T-helper 2 cell treated with Interferon-gamma antibody and Interleukin-4, amounts not matched to agents 100 ng/mL and 5 ng/mL, for 36 hours (primary cell): ENCODE data around the gene SLC17A2. TPM values are rescaled to one million over a fixed set of nuclear protein-coding genes. Genes with fewer than 3 reads are reported as not detected.
"Not testable (repeated sequence)": the region's sequence is repeated elsewhere in the genome, so short reads cannot be mapped to it uniquely, and the experiment has no call there.

Source experiments
- intact Hi-C: fragments of 100-400 bp; cut with micrococcal nuclease; formaldehyde crosslinking; loops from one replicate; pipeline ENCODE4 v1.15.1; 2023
- total RNA-seq: library from RNA; stranded (reverse); gene quantifications from 2 replicates; pipeline ENCODE4 v1.2.3, GENCODE V29; 2022

SLC17A2 gene
- total RNA-seq, 1 donor from 2014 or later, result not detected

GRCh38 chr6:25952535-25952934 is 22.0 kb upstream of the SLC17A2 start:
- intact Hi-C loops, result no loop called here

- intact Hi-C loops, result no loop called here
Observed at GRCh38 chr6:25951296-25952032, 21.0 kb upstream of the SLC17A2 start.

- intact Hi-C loops, result no loop called here
Observed at GRCh38 chr6:25950297-25950696, 19.8 kb upstream of the SLC17A2 start.

GRCh38 chr6:25949695-25950094 is 19.2 kb upstream of the SLC17A2 start:
- intact Hi-C loops, result loop anchor here (5.0 to 10.0 kb wide), 2 partner anchors 43 to 85 kb away; no protein-coding TSS in a partner anchor

GRCh38 chr6:25947492-25947891 is 17.0 kb upstream of the SLC17A2 start:
- intact Hi-C loops, result loop anchor here (5.0 to 10.0 kb wide), 2 partner anchors 45 to 83 kb away; no protein-coding TSS in a partner anchor

GRCh38 chr6:25946631-25947030 is 16.1 kb upstream of the SLC17A2 start:
- intact Hi-C loops, result loop anchor here (1.0 to 10.0 kb wide), 3 partner anchors 16 to 82 kb away; partner anchors contain the start of gene TRIM38

GRCh38 chr6:25945738-25946137 is 15.2 kb upstream of the SLC17A2 start:
- intact Hi-C loops, result loop anchor here (1.0 to 10.0 kb wide), 3 partner anchors 17 to 81 kb away; partner anchors contain the start of gene TRIM38

GRCh38 chr6:25944688-25945574 is 14.4 kb upstream of the SLC17A2 start:
- intact Hi-C loops, result loop anchor here (5.0 to 10.0 kb wide), 2 partner anchors 47 to 80 kb away; no protein-coding TSS in a partner anchor

- intact Hi-C loops, result loop anchor here (2.0 to 10.0 kb wide), 2 partner anchors 79 to 155 kb away; no protein-coding TSS in a partner anchor
Observed at GRCh38 chr6:25943887-25944286, 13.4 kb upstream of the SLC17A2 start.

- intact Hi-C loops, result loop anchor here (2.0 to 10.0 kb wide), 2 partner anchors 78 to 154 kb away; no protein-coding TSS in a partner anchor
Observed at GRCh38 chr6:25942561-25943147, 12.2 kb upstream of the SLC17A2 start.

GRCh38 chr6:25939593-25939992 is 9.1 kb upstream of the SLC17A2 start:
- intact Hi-C loops, result no loop called here

- intact Hi-C loops, result no loop called here
Observed at GRCh38 chr6:25935953-25936352, 5.5 kb upstream of the SLC17A2 start.

GRCh38 chr6:25934735-25935313 is 4.3 kb upstream of the SLC17A2 start:
- intact Hi-C loops, result no loop called here

GRCh38 chr6:25934156-25934555 is 3.7 kb upstream of the SLC17A2 start:
- intact Hi-C loops, result no loop called here

GRCh38 chr6:25931411-25931709 is 869 bp upstream of the SLC17A2 start:
- intact Hi-C loops, result no loop called here

GRCh38 chr6:25929785-25930184 is 706 bp downstream of the SLC17A2 start:
- intact Hi-C loops, result not testable (repeated sequence)

GRCh38 chr6:25928562-25929324 is 1.7 kb downstream of the SLC17A2 start:
- intact Hi-C loops, result no loop called here

GRCh38 chr6:25927756-25928216 is 2.7 kb downstream of the SLC17A2 start:
- intact Hi-C loops, result no loop called here

- intact Hi-C loops, result no loop called here
Observed at GRCh38 chr6:25927178-25927577, 3.3 kb downstream of the SLC17A2 start.

- intact Hi-C loops, result no loop called here
Observed at GRCh38 chr6:25925876-25926275, 4.6 kb downstream of the SLC17A2 start.
